K562 (cell line): ENCODE data around the gene STAT4. TPM values are rescaled to one million over a fixed set of nuclear protein-coding genes. Genes with fewer than 3 reads are reported as not detected.

ENCODE experiments used
- CCNT2 ChIP-seq: IDR thresholded peaks from 2 replicates; pipeline ENCODE4 v1.6.1; 2011; ENCODE audit warnings: borderline replicate concordance, low read depth, mild to moderate bottlenecking, moderate library complexity, mixed read lengths, low read length; ENCODE audit not compliant: insufficient read length; ENCODE audit errors: extremely low read depth
- EP400 ChIP-seq: fragments of 450-650 bp; IDR thresholded peaks from 2 replicates; pipeline ENCODE4 v1.6.1; 2017; ENCODE audit warnings: antibody characterized with exemption, mild to moderate bottlenecking, moderate library complexity
- ESRRA ChIP-seq: fragments of 450-650 bp; IDR thresholded peaks from 2 replicates; pipeline ENCODE4 v1.6.1; 2014; ENCODE audit warnings: low read depth, mild to moderate bottlenecking, moderate library complexity, borderline replicate concordance
- FUS ChIP-seq: fragments of 200-400 bp; formaldehyde crosslinking; optimal IDR thresholded peaks from 2 replicates; pipeline ENCODE3; 2017; ENCODE audit warnings: low read depth, low read length
- NR4A1 ChIP-seq, 2 experiments: fragments of 250-450 bp in 1 of 2; fragments of 450-650 bp in 1 of 2; sonication (Bioruptor Pico) in 1 of 2; IDR thresholded peaks; 2 replicates each; pipeline versions ENCODE4 v1.4.0 to v1.6.1; 2016 to 2020; ENCODE audit warnings: mild to moderate bottlenecking in 2 of 2, missing compliant biosample characterization in 1 of 2, missing genetic modification characterization in 1 of 2, moderate library complexity in 1 of 2
- POLR2B ChIP-seq: fragments of 450-650 bp; IDR thresholded peaks from 2 replicates; pipeline ENCODE4 v1.6.1; 2018; ENCODE audit warnings: low read depth; ENCODE audit not compliant: partially characterized antibody
- PTBP1 ChIP-seq: fragments of 200-400 bp; formaldehyde crosslinking; IDR thresholded peaks from 2 replicates; pipeline ENCODE4 v1.6.1; 2017; ENCODE audit warnings: low read depth, low read length
- SAFB ChIP-seq: fragments of 200-400 bp; formaldehyde crosslinking; IDR thresholded peaks from 2 replicates; pipeline ENCODE4 v1.6.1; 2017; ENCODE audit warnings: low read depth, low read length, borderline replicate concordance
- SUPT5H ChIP-seq: fragments of 450-650 bp; IDR thresholded peaks from 2 replicates; pipeline ENCODE4 v1.6.1; 2016
- ZNF445 ChIP-seq: fragments of 250-450 bp; sonication (Bioruptor Pico); IDR thresholded peaks from 2 replicates; pipeline ENCODE4 v1.4.0; 2020; ENCODE audit warnings: low read depth, mild to moderate bottlenecking, moderate library complexity
- ZNF551 ChIP-seq: fragments of 250-450 bp; sonication (Bioruptor Pico); IDR thresholded peaks from 2 replicates; pipeline ENCODE4 v1.5.0; 2021; ENCODE audit warnings: mild to moderate bottlenecking, moderate library complexity
- polyA plus RNA-seq, 8 experiments: library from polyadenylated mRNA; depleted of rRNA in 4 of 8; stranded (reverse) in 5 of 8; unstranded in 3 of 8; fragments of >200 nt; fragmentation: Nextera tagmentation in 2 of 8; fragmentation: Illumina TruSeq in 1 of 8; extraction: Ambion mirVana in 2 of 8; extraction: Trizol in 1 of 8; gene quantifications; 2 replicates each; pipeline versions ENCODE4 v1.2.1 to v1.2.3, GENCODE V29; 2011 to 2014; ENCODE audit warnings: inconsistent platforms in 1 of 8, missing spikeins in 1 of 8
- total RNA-seq, 7 experiments: library from RNA; depleted of rRNA in 6 of 7; stranded (reverse); fragments of >200 nt in 6 of 7; fragmentation: Illumina TruSeq in 2 of 7; extraction: Trizol in 2 of 7; gene quantifications; 2 replicates each; pipeline versions ENCODE4 v1.2.1 to v1.2.3, GENCODE V29; 2011 to 2021; ENCODE audit warnings: low replicate concordance in 1 of 7
- TF ChIP-seq, protein P1 (sequence below): fragments of 450-650 bp; IDR thresholded peaks from 2 replicates; pipeline ENCODE4 v1.6.1; 2016; ENCODE audit warnings: borderline replicate concordance
- TF ChIP-seq, protein P2 (sequence below): fragments of 200-800 bp; sonication (Bioruptor generic); IDR thresholded peaks from 2 replicates; pipeline ENCODE4 v1.6.1; 2017; ENCODE audit warnings: missing genetic modification characterization, missing compliant biosample characterization
- TF ChIP-seq, protein P3 (sequence below): fragments of 450-650 bp; formaldehyde crosslinking; IDR thresholded peaks from 2 replicates; pipeline ENCODE4 v1.4.0; 2020; ENCODE audit warnings: mild to moderate bottlenecking, moderate library complexity
- TF ChIP-seq, protein P4 (sequence below), 3 experiments: fragments of 200-800 bp in 1 of 3; fragments of 250-450 bp in 1 of 3; fragments of 450-650 bp in 1 of 3; sonication (Bioruptor Pico) in 1 of 3; sonication (Bioruptor generic) in 1 of 3; formaldehyde crosslinking in 1 of 3; IDR thresholded peaks; 2 replicates each; pipeline versions ENCODE4 v1.6.1 to v1.8.0; 2016 to 2022; ENCODE audit warnings: mild to moderate bottlenecking in 2 of 3, missing genetic modification characterization in 2 of 3, missing compliant biosample characterization in 1 of 3, moderate library complexity in 1 of 3

Gene STAT4
- total and polyA plus RNA-seq, 9 of the 15 experiments (the other 6 are each of a cell fraction or from before 2014, with no cell fraction given): 0.01 to 0.06 (median 0.03) TPM; not detected in 6

DNA sequence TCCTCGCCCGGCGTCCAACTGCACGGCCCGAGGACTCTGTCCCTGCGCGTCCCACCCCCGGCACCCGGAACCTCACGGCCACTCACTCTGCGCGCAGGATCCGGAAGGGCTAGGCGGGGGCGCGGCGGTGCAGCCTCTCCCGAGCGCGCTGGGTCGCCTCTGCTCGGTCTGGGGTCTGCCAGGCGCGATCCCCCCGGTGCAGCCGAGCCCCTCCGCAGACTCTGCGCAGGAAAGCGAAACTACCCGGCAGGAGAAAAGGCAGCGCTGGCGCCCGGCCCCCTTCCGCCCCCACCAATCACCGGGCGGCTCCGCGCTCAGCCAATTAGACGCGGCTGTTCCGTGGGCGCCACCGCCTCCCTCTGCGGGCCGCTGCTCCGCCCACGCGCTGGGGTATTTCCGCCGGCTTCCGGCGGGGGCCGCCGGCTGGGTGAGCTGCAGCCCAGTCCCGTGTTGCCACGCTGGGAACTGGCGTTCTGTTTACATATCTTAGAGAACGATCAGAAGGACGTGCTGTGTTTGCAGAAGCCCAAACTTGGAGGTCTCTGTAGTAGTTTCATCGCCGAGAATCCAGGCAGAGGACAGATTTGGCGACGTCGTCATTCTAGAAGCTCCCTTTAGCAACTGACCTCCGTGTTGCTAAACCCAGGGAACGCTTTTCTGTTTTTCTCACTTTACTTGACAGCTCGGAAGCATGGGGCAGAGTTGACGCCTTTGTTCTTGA is 136.7 kb downstream of the STAT4 start, which contains the start of gene STAT1 (continued):
- TF ChIP-seq, protein P1, sequence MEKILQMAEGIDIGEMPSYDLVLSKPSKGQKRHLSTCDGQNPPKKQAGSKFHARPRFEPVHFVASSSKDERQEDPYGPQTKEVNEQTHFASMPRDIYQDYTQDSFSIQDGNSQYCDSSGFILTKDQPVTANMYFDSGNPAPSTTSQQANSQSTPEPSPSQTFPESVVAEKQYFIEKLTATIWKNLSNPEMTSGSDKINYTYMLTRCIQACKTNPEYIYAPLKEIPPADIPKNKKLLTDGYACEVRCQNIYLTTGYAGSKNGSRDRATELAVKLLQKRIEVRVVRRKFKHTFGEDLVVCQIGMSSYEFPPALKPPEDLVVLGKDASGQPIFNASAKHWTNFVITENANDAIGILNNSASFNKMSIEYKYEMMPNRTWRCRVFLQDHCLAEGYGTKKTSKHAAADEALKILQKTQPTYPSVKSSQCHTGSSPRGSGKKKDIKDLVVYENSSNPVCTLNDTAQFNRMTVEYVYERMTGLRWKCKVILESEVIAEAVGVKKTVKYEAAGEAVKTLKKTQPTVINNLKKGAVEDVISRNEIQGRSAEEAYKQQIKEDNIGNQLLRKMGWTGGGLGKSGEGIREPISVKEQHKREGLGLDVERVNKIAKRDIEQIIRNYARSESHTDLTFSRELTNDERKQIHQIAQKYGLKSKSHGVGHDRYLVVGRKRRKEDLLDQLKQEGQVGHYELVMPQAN: peak; percentile 60; the same call in 1 of the 2 replicates
- no peak for TF ChIP-seq ZNF445 (CRISPR knock-in tag)
- TF ChIP-seq ESRRA: peak; percentile 31; the same call in 1 of the 2 replicates
- TF ChIP-seq, protein P2, sequence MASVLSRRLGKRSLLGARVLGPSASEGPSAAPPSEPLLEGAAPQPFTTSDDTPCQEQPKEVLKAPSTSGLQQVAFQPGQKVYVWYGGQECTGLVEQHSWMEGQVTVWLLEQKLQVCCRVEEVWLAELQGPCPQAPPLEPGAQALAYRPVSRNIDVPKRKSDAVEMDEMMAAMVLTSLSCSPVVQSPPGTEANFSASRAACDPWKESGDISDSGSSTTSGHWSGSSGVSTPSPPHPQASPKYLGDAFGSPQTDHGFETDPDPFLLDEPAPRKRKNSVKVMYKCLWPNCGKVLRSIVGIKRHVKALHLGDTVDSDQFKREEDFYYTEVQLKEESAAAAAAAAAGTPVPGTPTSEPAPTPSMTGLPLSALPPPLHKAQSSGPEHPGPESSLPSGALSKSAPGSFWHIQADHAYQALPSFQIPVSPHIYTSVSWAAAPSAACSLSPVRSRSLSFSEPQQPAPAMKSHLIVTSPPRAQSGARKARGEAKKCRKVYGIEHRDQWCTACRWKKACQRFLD (CRISPR knock-in tag): peak; percentile 80
- TF ChIP-seq, protein P3, sequence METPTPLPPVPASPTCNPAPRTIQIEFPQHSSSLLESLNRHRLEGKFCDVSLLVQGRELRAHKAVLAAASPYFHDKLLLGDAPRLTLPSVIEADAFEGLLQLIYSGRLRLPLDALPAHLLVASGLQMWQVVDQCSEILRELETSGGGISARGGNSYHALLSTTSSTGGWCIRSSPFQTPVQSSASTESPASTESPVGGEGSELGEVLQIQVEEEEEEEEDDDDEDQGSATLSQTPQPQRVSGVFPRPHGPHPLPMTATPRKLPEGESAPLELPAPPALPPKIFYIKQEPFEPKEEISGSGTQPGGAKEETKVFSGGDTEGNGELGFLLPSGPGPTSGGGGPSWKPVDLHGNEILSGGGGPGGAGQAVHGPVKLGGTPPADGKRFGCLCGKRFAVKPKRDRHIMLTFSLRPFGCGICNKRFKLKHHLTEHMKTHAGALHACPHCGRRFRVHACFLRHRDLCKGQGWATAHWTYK (CRISPR knock-in tag): 0 out of 2 replicates have a peak, but pooled peaks have one; percentile 2
- 0 out of 2 replicates have a peak, but pooled peaks have one; percentile 39 for TF ChIP-seq SAFB
- TF ChIP-seq SUPT5H: peak; percentile 78
- TF ChIP-seq EP400: peak; percentile 81
- TF ChIP-seq ZNF551 (CRISPR knock-in tag): no peak
- TF ChIP-seq, protein P4, sequence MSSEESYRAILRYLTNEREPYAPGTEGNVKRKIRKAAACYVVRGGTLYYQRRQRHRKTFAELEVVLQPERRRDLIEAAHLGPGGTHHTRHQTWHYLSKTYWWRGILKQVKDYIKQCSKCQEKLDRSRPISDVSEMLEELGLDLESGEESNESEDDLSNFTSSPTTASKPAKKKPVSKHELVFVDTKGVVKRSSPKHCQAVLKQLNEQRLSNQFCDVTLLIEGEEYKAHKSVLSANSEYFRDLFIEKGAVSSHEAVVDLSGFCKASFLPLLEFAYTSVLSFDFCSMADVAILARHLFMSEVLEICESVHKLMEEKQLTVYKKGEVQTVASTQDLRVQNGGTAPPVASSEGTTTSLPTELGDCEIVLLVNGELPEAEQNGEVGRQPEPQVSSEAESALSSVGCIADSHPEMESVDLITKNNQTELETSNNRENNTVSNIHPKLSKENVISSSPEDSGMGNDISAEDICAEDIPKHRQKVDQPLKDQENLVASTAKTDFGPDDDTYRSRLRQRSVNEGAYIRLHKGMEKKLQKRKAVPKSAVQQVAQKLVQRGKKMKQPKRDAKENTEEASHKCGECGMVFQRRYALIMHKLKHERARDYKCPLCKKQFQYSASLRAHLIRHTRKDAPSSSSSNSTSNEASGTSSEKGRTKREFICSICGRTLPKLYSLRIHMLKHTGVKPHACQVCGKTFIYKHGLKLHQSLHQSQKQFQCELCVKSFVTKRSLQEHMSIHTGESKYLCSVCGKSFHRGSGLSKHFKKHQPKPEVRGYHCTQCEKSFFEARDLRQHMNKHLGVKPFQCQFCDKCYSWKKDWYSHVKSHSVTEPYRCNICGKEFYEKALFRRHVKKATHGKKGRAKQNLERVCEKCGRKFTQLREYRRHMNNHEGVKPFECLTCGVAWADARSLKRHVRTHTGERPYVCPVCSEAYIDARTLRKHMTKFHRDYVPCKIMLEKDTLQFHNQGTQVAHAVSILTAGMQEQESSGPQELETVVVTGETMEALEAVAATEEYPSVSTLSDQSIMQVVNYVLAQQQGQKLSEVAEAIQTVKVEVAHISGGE (CRISPR knock-in tag; IDR thresholded peaks at IDR 0.05): peak in 2 of 3 experiments; percentile 25 to 85; a peak in 3 of 6 replicates
- TF ChIP-seq CCNT2: peak; percentile 95
- TF ChIP-seq FUS: peak; percentile 31
- TF ChIP-seq NR4A1 (CRISPR knock-in tag; IDR thresholded peaks at IDR 0.05): no peak
- TF ChIP-seq NR4A1 (tag; IDR thresholded peaks at IDR 0.05): peak; percentile 31; the same call in 1 of the 2 replicates
- TF ChIP-seq PTBP1: 0 out of 2 replicates have a peak, but pooled peaks have one; percentile 27
- TF ChIP-seq POLR2B: peak; percentile 64
